HG03135 (cell line): Measurements from ENCODE around the gene SIRPB1.
"Not testable (repeated sequence)": the region's sequence is repeated elsewhere in the genome, so short reads cannot be mapped to it uniquely, and the experiment has no call there.

Experiments used
- ATAC-seq: cut with Tn5 transposase; IDR thresholded peaks from one replicate; pipeline ENCODE4 v1.9.1; 2021; ENCODE audit warnings: mild to moderate bottlenecking, moderate library complexity; ENCODE audit not compliant: unreplicated experiment

The SIRPB1 gene

GRCh38 chr20:1600736-1601135, 19.1 kb downstream of the SIRPB1 start:
- ATAC-seq, result no peak

- no peak for ATAC-seq
These were observed 24.5 kb downstream of the SIRPB1 start for GRCh38 chr20:1595333-1595732.

- no peak for ATAC-seq
These were observed 31.0 kb downstream of the SIRPB1 start for GRCh38 chr20:1588533-1589460.

GRCh38 chr20:1587781-1588532, 31.9 kb downstream of the SIRPB1 start:
- ATAC-seq, result no peak

GRCh38 chr20:1579488-1579887, 40.3 kb downstream of the SIRPB1 start:
- no peak for ATAC-seq

GRCh38 chr20:1577906-1578305, 41.9 kb downstream of the SIRPB1 start:
- no peak for ATAC-seq

GRCh38 chr20:1577313-1577712, 42.5 kb downstream of the SIRPB1 start:
- ATAC-seq, result not testable (repeated sequence)

GRCh38 chr20:1576641-1577040, 43.2 kb downstream of the SIRPB1 start:
- no peak for ATAC-seq

- ATAC-seq, result not testable (repeated sequence)
These were observed 43.8 kb downstream of the SIRPB1 start for GRCh38 chr20:1576003-1576402.

GRCh38 chr20:1571583-1571982, 48.2 kb downstream of the SIRPB1 start:
- not testable (repeated sequence) for ATAC-seq
